Naive thymus-derived CD4-positive, alpha-beta T cell (primary cell): ENCODE results near the gene ZBTB5. TPM values are rescaled to one million over a fixed set of nuclear protein-coding genes. Genes with fewer than 3 reads are reported as not detected.
A peak's percentile ranks its signal among the peaks of the same experiment; 100 is the strongest.

Source experiments
- ATAC-seq: fragments of 150-1000 bp; cut with Tn5 transposase; 2 replicates; pipeline ENCODE4 v1.10.0; 2021; ENCODE audit warnings: mild to moderate bottlenecking, moderate library complexity
- CTCF ChIA-PET: fragments of 350-600 bp; sonication (Branson Sonifier 250); formaldehyde crosslinking; loops from one replicate; lab custom pipeline; 2021; ENCODE audit warnings: antibody characterized with exemption; lab: Charles Lee
- POLR2A ChIA-PET: fragments of 350-600 bp; sonication (Branson Sonifier 250); formaldehyde crosslinking; loops from one replicate; lab custom pipeline; 2021; ENCODE audit warnings: antibody characterized with exemption, inconsistent platforms; lab: Charles Lee
- DNase-seq, 9 donors: peaks; one replicate each; pipeline versions ENCODE4 v3.0.0 to v3.0.0-alpha.2; 2020 to 2022; ENCODE audit warnings: mixed read lengths in 1 of 9
- H3K27ac ChIP-seq: one replicate; pipeline ENCODE4 v1.7.0; 2013; ENCODE audit warnings: mild to moderate bottlenecking, low read depth, low read length, moderate library complexity
- H3K27me3 ChIP-seq, 2 donors: one replicate each; pipeline ENCODE4 v1.7.0; 2013; ENCODE audit warnings: low read length in 2 of 2, mild to moderate bottlenecking in 2 of 2, moderate library complexity in 2 of 2; ENCODE audit not compliant: control insufficient read depth in 2 of 2, insufficient read depth in 2 of 2
- H3K36me3 ChIP-seq, 3 experiments: 1 replicate in 2 of 3; 2 replicates in 1 of 3; pipeline ENCODE4 v1.7.0; 2013; ENCODE audit warnings: low read length in 3 of 3, mild to moderate bottlenecking in 3 of 3, moderate library complexity in 1 of 3; ENCODE audit not compliant: insufficient read depth in 3 of 3, control insufficient read depth in 2 of 3
- H3K4me1 ChIP-seq, 2 donors: one replicate each; pipeline ENCODE4 v1.7.0; 2013; ENCODE audit warnings: low read length in 2 of 2, mild to moderate bottlenecking in 2 of 2, moderate library complexity in 1 of 2; ENCODE audit not compliant: control insufficient read depth in 2 of 2, insufficient read depth in 2 of 2
- H3K4me3 ChIP-seq: 2 replicates; pipeline ENCODE4 v1.7.0; 2013; ENCODE audit warnings: mild to moderate bottlenecking, low read length
- H3K9me3 ChIP-seq, 3 experiments: 1 replicate in 2 of 3; 2 replicates in 1 of 3; pipeline ENCODE4 v1.7.0; 2013; ENCODE audit warnings: low read length in 3 of 3; ENCODE audit not compliant: control insufficient read depth in 2 of 3
- H3K27ac Mint-ChIP-seq, 9 donors: one replicate each; pipeline ENCODE4 v1.8.0; 2020 to 2022; ENCODE audit warnings: mixed read lengths in 9 of 9, mild to moderate bottlenecking in 8 of 9, moderate library complexity in 5 of 9, inconsistent platforms in 2 of 9
- H3K27me3 Mint-ChIP-seq, 5 donors: one replicate each; pipeline ENCODE4 v1.8.0; 2021 to 2022; ENCODE audit warnings: mixed read lengths in 5 of 5, mild to moderate bottlenecking in 1 of 5
- H3K36me3 Mint-ChIP-seq, 5 donors: one replicate each; pipeline ENCODE4 v1.8.0; 2020 to 2022; ENCODE audit warnings: mixed read lengths in 5 of 5, mild to moderate bottlenecking in 3 of 5, inconsistent platforms in 1 of 5
- H3K4me1 Mint-ChIP-seq, 7 donors: one replicate each; pipeline ENCODE4 v1.8.0; 2020 to 2022; ENCODE audit warnings: mixed read lengths in 7 of 7, mild to moderate bottlenecking in 3 of 7, inconsistent platforms in 1 of 7
- H3K4me3 Mint-ChIP-seq, 10 donors: one replicate each; pipeline ENCODE4 v1.8.0; 2020 to 2022; ENCODE audit warnings: mild to moderate bottlenecking in 10 of 10, mixed read lengths in 10 of 10, moderate library complexity in 6 of 10, inconsistent platforms in 2 of 10
- H3K9me3 Mint-ChIP-seq, 11 donors: one replicate each; pipeline ENCODE4 v1.8.0; 2020 to 2022; ENCODE audit warnings: mixed read lengths in 11 of 11, mild to moderate bottlenecking in 4 of 11, inconsistent platforms in 1 of 11, moderate library complexity in 1 of 11
- intact Hi-C, 2 donors: fragments of 100-400 bp; cut with micrococcal nuclease; formaldehyde crosslinking; loops; one replicate each; pipeline ENCODE4 v1.15.1; 2023
- polyA plus RNA-seq, 2 donors: library from polyadenylated mRNA; unstranded; fragments of 300-500 nt; fragmentation: Illumina TruSeq; gene quantifications; one replicate each; pipeline ENCODE4 v1.2.3, GENCODE V29; 2021
- total RNA-seq, 6 experiments: library from RNA in 5 of 6; stranded (reverse) in 5 of 6; gene quantifications; 1 replicate in 5 of 6; 2 replicates in 1 of 6; pipeline ENCODE4 v1.2.3 and lab custom pipeline; 2021 to 2026

ZBTB5 gene
- total and polyA plus RNA-seq, 7 experiments from 2014 or later: 0.60 to 16.8 (median 11.7) TPM

GRCh38 chr9:37491939-37492338 is 26.7 kb upstream of the ZBTB5 start:
- Mint-ChIP-seq H3K9me3 (no peaks in the 10 kb centered on the region), H3K4me1 (peaks cover 11 to 37% (median 22%) of the 10 kb centered on the region in 7 donors), H3K36me3 (peaks cover 17 to 48% (median 31%) of the 10 kb centered on the region in 5 donors), H3K27me3 (no peaks in the 10 kb centered on the region), H3K27ac (peak overlapping the region in 1 of 9 donors; percentile 20), H3K4me3 (no peak overlapping the region)
- peaks cover 4 to 8% of the 10 kb centered on the region in 2 donors for H3K4me1 ChIP-seq
- H3K36me3 ChIP-seq: peaks cover 6 to 66% (median 29%) of the 10 kb centered on the region in 3 experiments
- H3K27me3 ChIP-seq: no peaks in the 10 kb centered on the region
- no peak overlapping the region for H3K27ac ChIP-seq
- intact Hi-C loops: no loop called here
- CTCF ChIA-PET: interaction anchor here (0.9 kb wide), 1 partner anchor 14 kb away, joined by 3 read pairs; no protein-coding TSS in a partner anchor
- DNase-seq (no peak), ATAC-seq (no peak)
- H3K4me3 ChIP-seq: no peak overlapping the region
- no peaks in the 10 kb centered on the region for H3K9me3 ChIP-seq
- POLR2A ChIA-PET: no interaction called here

- H3K27me3 Mint-ChIP-seq: peaks cover under 1 to 2% (median 1%) of the 10 kb centered on the region in 5 donors
- peaks cover 8 to 15% (median 10%) of the 10 kb centered on the region in 5 donors for H3K36me3 Mint-ChIP-seq
Measured at GRCh38 chr9:37486616-37487548, 21.6 kb upstream of the ZBTB5 start.

GRCh38 chr9:37486256-37486615 is 21.0 kb upstream of the ZBTB5 start:
- H3K4me1 Mint-ChIP-seq: peaks cover 22 to 48% (median 42%) of the 10 kb centered on the region in 7 donors
- CTCF ChIA-PET: interaction anchor here (1.0 to 1.2 kb wide), 3 partner anchors 8 to 71 kb away, joined by 3 read pairs; no protein-coding TSS in a partner anchor

More at GRCh38 chr9:37486616-37487548, 21.6 kb upstream of the ZBTB5 start:
- Mint-ChIP-seq H3K4me3 (peak overlapping the region; percentile 88 to 98 (median 96)), H3K27ac (peak overlapping the region; percentile 88 to 97 (median 94)), H3K9me3 (peaks cover 0 to 2% (median 0%) of the 10 kb centered on the region in 11 donors), H3K4me1 (peaks cover 22 to 48% (median 42%) of the 10 kb centered on the region in 7 donors)
- DNase-seq (peak in 1 of 9 donors; percentile 25), ATAC-seq (no peak)
- Histone ChIP-seq H3K27ac (peak overlapping the region; percentile 85), H3K27me3 (no peaks in the 10 kb centered on the region), H3K4me1 (peaks cover 20% of the 10 kb centered on the region in 2 donors), H3K9me3 (no peaks in the 10 kb centered on the region), H3K4me3 (peak overlapping the region; percentile 82), H3K36me3 (peaks cover 0 to 22% (median 10%) of the 10 kb centered on the region in 3 experiments)
- intact Hi-C loops: loop anchor here (5.0 to 10.0 kb wide), 5 partner anchors 35 to 912 kb away; partner anchors contain the start of genes MELK (in 1 of the 2), SLC25A51 (in 1 of the 2) and TRMT10B (in 1 of the 2)
- POLR2A ChIA-PET: interaction anchor here (0.8 to 2.8 kb wide), 6 partner anchors 15 to 105 kb away, joined by 3 to 52 read pairs (median 8); partner anchors contain the start of genes FBXO10, GRHPR, TOMM5 and ZBTB5
- CTCF ChIA-PET: interaction anchor here (1.0 to 1.3 kb wide), 3 partner anchors 24 to 71 kb away, joined by 3 read pairs; no protein-coding TSS in a partner anchor

GRCh38 chr9:37485389-37486255 is 20.4 kb upstream of the ZBTB5 start, which contains the start of gene POLR1E:
Gene POLR1E, plus strand, starts transcription at chr9:37485948. Its CDS starts 100 bp downstream, at chr9:37486048.
- H3K27ac Mint-ChIP-seq: peak within 1 kb of the TSS; percentile 88 to 97 (median 94)
- peaks cover 22 to 45% (median 40%) of the 10 kb centered on the region in 7 donors for H3K4me1 Mint-ChIP-seq
- peaks cover 0 to 2% (median 0%) of the 10 kb centered on the region in 11 donors for H3K9me3 Mint-ChIP-seq
- H3K36me3 Mint-ChIP-seq: peaks cover 7% of the 10 kb centered on the region in 5 donors
- CTCF ChIA-PET: interaction anchor here (0.6 to 1.2 kb wide), 5 partner anchors 8 to 70 kb away, joined by 3 read pairs; no protein-coding TSS in a partner anchor
- H3K27me3 Mint-ChIP-seq: peaks cover 8 to 9% (median 8%) of the 10 kb centered on the region in 5 donors
- Histone ChIP-seq H3K4me3 (peak within 1 kb of the TSS; percentile 82), H3K9me3 (no peaks in the 10 kb centered on the region), H3K36me3 (peaks cover 0 to 10% (median 10%) of the 10 kb centered on the region in 3 experiments), H3K27me3 (no peaks in the 10 kb centered on the region), H3K4me1 (peaks cover 20% of the 10 kb centered on the region in 2 donors), H3K27ac (peak within 1 kb of the TSS; percentile 85)
- POLR2A ChIA-PET: interaction anchor here (0.7 to 2.8 kb wide), 11 partner anchors 10 to 107 kb away, joined by 3 to 52 read pairs (median 3); partner anchors contain the start of genes FBXO10, GRHPR, TOMM5 and ZBTB5
- DNase-seq: peak; percentile 92 to 99 (median 97)
- peak; percentile 100 for ATAC-seq
- H3K4me3 Mint-ChIP-seq: peak within 1 kb of the TSS; percentile 88 to 98 (median 96)
- intact Hi-C loops: loop anchor here (1.0 to 10.0 kb wide), 14 partner anchors 20 to 1084 kb away; partner anchors contain the start of genes GRHPR (in 2 of the 2), TOMM5 (in 2 of the 2), TRMT10B (in 2 of the 2) and ZBTB5 (in 2 of the 2)

More at GRCh38 chr9:37486256-37486615, 21.0 kb upstream of the ZBTB5 start:
- H3K27ac Mint-ChIP-seq: peak overlapping the region; percentile 88 to 97 (median 94)
- peaks cover 8 to 13% (median 9%) of the 10 kb centered on the region in 5 donors for H3K36me3 Mint-ChIP-seq
- H3K27me3 Mint-ChIP-seq: peaks cover 7 to 8% (median 8%) of the 10 kb centered on the region in 5 donors
- Histone ChIP-seq H3K27me3 (no peaks in the 10 kb centered on the region), H3K27ac (peak overlapping the region; percentile 85), H3K36me3 (peaks cover 0 to 16% (median 10%) of the 10 kb centered on the region in 3 experiments), H3K4me3 (peak overlapping the region; percentile 82), H3K4me1 (peaks cover 20% of the 10 kb centered on the region in 2 donors), H3K9me3 (no peaks in the 10 kb centered on the region)
- DNase-seq (peak in 2 of 9 donors; percentile 11 to 25), ATAC-seq (no peak)
- POLR2A ChIA-PET: interaction anchor here (0.7 to 2.8 kb wide), 8 partner anchors 9 to 106 kb away, joined by 3 to 52 read pairs (median 4); partner anchors contain the start of genes FBXO10, GRHPR, TOMM5 and ZBTB5
- intact Hi-C loops: loop anchor here (5.0 to 10.0 kb wide), 5 partner anchors 34 to 911 kb away; partner anchors contain the start of genes MELK (in 1 of the 2), SLC25A51 (in 1 of the 2) and TRMT10B (in 1 of the 2)
- H3K4me3 Mint-ChIP-seq: peak overlapping the region; percentile 88 to 98 (median 96)
- H3K9me3 Mint-ChIP-seq: peaks cover 0 to 2% (median 0%) of the 10 kb centered on the region in 11 donors

- Histone ChIP-seq H3K9me3 (no peaks in the 10 kb centered on the region), H3K27ac (no peak overlapping the region), H3K36me3 (no peaks in the 10 kb centered on the region), H3K27me3 (no peaks in the 10 kb centered on the region), H3K4me3 (no peak overlapping the region), H3K4me1 (peaks cover 5 to 8% of the 10 kb centered on the region in 2 donors)
- Mint-ChIP-seq H3K4me1 (peaks cover 5 to 11% (median 11%) of the 10 kb centered on the region in 7 donors), H3K9me3 (no peaks in the 10 kb centered on the region), H3K4me3 (no peak overlapping the region), H3K36me3 (no peaks in the 10 kb centered on the region), H3K27me3 (peaks cover 18 to 45% (median 32%) of the 10 kb centered on the region in 5 donors), H3K27ac (no peak overlapping the region)
- POLR2A ChIA-PET: interaction anchor here (1.2 kb wide), 1 partner anchor 15 kb away, joined by 3 read pairs; the partner anchor contains the start of gene ZBTB5
- DNase-seq (no peak), ATAC-seq (no peak)
- intact Hi-C loops: loop anchor here in 1 of 2 donors (5.0 to 10.0 kb wide), 2 partner anchors 432 to 906 kb away; partner anchors contain the start of gene MELK
- CTCF ChIA-PET: interaction anchor here (0.6 kb wide), 1 partner anchor 72 kb away, joined by 3 read pairs; no protein-coding TSS in a partner anchor
Measured at GRCh38 chr9:37480759-37481158, 15.5 kb upstream of the ZBTB5 start.
